Adipocyte (in vitro differentiated cells): ENCODE measurements around the gene SYNJ2.

Experiments used
- DNase-seq: peaks from one replicate; pipeline ENCODE4 v3.0.0-alpha.2; 2015; ENCODE audit warnings: low read depth
- H3K27me3 ChIP-seq: replicated peaks from 2 replicates; pipeline ENCODE4 v1.7.0; 2013; ENCODE audit warnings: mild to moderate bottlenecking, low read length, moderate library complexity; ENCODE audit not compliant: control insufficient read depth, insufficient read depth
- H3K36me3 ChIP-seq: 2 replicates; pipeline ENCODE4 v1.7.0; 2013; ENCODE audit warnings: low read length, mild to moderate bottlenecking, moderate library complexity; ENCODE audit not compliant: control insufficient read depth, insufficient read depth, severe bottlenecking
- H3K4me1 ChIP-seq: 2 replicates; pipeline ENCODE4 v1.7.0; 2013; ENCODE audit warnings: mild to moderate bottlenecking, low read length, moderate library complexity; ENCODE audit not compliant: control insufficient read depth, insufficient read depth
- H3K4me3 ChIP-seq: 2 replicates; pipeline ENCODE4 v1.7.0; 2013; ENCODE audit warnings: mild to moderate bottlenecking, low read length, moderate library complexity
- H3K9ac ChIP-seq: 2 replicates; pipeline ENCODE4 v1.7.0; 2013; ENCODE audit warnings: mild to moderate bottlenecking, low read length, moderate library complexity
- H3K9me3 ChIP-seq: 2 replicates; pipeline ENCODE4 v1.7.0; 2013; ENCODE audit warnings: mild to moderate bottlenecking, low read length, moderate library complexity; ENCODE audit not compliant: control insufficient read depth

The SYNJ2 gene

DNA sequence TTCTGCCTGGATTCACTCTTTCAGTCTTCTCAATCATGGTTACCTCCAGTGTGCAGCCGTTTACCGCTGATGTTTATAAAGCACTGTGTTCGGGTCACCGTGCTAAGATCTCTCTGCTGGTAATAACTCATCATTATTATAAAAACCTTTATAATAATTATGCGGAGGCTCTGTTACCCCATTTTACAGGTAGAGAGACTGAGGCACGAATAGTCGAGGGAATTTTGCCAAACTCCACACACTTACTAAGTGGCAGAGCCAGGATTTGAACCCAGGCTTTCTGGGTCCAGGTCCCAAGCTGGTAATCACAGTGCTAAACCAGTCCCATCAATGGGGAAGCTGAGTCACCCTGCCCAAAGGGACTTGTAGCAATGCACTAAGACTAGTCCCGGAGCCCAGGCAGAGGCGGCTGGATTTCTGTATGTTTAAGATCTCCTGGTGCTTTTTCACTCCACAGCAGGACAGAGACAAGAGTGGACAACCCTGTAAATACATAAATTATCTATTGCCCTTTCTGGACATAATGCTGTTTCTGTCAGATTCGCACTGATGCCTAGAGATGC, 48.1 kb downstream of the SYNJ2 start:
- H3K4me3 ChIP-seq = no peak overlapping the region
- no peak for DNase-seq
- H3K36me3 ChIP-seq = no peaks in the 10 kb centered on the region
- H3K9ac ChIP-seq = no peak overlapping the region
- H3K27me3 ChIP-seq = no peaks in the 10 kb centered on the region
- H3K9me3 ChIP-seq = no peaks in the 10 kb centered on the region
- peaks cover 48% of the 10 kb centered on the region for H3K4me1 ChIP-seq

DNA sequence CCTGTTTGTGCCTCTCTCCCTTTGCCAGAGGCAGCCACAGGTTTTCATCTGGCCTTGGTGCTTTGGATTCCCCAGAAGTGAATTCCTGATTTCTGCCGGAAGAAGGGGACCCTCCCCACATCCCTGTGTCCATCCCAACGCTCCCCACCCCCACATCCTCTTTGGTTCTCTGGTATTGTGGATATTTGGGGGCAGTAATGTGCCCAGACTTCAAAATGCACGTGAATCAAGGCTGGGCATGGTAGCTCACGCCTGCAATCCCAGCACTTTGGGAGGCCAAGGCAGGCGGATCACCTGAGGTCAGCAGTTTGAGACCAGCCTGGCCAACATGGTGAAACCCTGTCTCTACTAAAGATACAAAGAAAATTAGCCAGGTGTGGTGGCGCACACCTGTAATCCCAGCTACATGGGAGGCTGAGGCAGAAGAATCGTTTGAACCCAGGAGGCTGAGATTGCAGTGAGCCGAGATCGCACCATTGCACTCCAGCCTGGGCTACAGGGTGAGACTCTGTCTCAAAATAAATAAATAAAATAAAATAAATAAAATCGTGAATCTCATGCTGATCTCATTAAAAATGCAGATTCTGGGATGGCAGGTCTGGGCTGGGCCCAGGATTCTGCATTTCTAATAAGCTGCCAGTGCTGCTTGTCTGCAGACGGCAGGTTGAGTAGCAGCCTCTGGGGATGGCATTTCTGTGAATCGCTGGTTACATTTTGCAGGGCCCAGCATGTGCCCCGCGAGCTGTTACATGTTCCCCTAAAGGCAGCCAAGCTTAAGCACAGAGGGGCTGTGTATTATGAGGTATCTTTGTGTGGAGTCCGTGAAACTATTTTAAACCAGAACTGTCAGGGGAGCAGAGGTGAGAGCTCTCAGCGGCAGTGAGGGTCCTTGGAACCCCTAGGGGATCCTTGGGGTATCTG, 49.0 kb downstream of the SYNJ2 start:
- DNase-seq = no peak
- Histone ChIP-seq H3K4me3 (no peak overlapping the region), H3K9me3 (no peaks in the 10 kb centered on the region), H3K36me3 (no peaks in the 10 kb centered on the region), H3K4me1 (peaks cover 48% of the 10 kb centered on the region), H3K9ac (peak overlapping the region; percentile 60), H3K27me3 (no peaks in the 10 kb centered on the region)

DNA sequence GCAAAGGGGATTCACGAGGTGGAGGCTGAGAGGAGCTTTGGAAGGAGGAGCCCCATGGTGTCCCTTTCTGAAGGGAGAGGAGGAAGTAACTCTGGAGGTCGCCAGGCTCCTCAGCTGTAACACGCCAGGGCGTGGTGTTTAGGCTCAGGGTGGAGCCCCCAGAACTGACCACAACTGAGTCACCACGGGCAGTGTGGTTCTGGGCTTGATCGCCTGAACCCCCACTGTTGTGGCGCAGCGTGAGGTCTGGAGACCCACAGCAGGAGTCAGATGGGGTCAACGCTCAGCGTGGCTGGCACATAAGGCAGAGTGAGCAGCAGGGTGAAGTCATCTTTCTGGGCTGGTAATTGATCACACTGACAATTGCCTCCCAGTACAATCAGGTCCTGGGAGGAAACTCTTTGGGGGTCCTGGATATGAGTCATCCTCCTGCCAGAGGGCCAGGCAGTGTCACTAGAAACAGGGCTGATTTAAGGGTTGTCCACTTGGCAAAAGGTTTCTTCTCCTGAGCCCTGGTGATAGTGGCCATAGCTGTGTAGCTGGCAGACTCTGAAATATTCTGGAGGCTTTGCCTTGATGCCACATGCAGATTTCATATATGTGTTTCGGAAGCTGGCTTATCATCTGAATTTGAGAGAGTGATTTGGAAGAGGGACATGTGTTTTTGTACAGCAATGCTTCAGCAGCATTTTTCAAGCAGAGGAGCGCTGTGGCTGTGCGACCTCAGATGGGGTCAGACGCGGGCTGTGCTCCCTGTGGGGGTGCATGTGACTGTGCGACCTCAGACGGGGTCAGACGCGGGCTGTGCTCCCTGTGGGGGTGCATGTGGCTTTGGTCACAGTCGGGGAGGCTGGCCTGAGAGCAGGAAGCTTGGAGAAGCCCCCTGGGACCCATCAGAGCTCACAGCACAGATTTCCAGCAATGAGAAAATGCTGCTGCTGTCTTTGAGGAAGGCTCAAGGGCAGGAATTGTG, 50.0 kb downstream of the SYNJ2 start:
- peak overlapping the region; percentile 47 for H3K4me3 ChIP-seq
- DNase-seq = peak; percentile 72
- H3K4me1 ChIP-seq = peaks cover 38% of the 10 kb centered on the region
- peak overlapping the region; percentile 60 for H3K9ac ChIP-seq
- H3K27me3 ChIP-seq = no peaks in the 10 kb centered on the region
- no peaks in the 10 kb centered on the region for H3K36me3 ChIP-seq
- no peaks in the 10 kb centered on the region for H3K9me3 ChIP-seq

DNA sequence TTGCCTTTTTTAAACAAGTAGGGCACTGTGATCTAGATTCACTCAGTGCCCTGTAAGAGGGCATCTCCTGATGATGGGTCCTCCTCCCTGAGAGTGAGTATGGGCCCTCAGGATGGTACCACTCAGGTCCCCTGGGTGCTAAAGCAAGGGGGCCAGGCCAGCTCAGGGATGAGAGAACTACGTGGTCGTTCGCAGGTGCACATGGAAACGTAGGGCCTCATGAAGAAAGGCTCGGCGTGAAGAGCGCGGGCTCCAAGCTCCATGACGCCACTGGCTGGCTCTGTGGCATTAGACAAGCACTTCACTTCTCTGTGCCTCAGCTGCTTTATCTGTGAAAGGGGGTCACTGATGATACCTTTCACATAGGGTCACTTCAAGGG, 50.7 kb downstream of the SYNJ2 start:
- H3K4me3 ChIP-seq = peak overlapping the region; percentile 47
- H3K9me3 ChIP-seq = no peaks in the 10 kb centered on the region
- no peaks in the 10 kb centered on the region for H3K27me3 ChIP-seq
- H3K9ac ChIP-seq = peak overlapping the region; percentile 60
- H3K36me3 ChIP-seq = no peaks in the 10 kb centered on the region
- no peak for DNase-seq
- peaks cover 31% of the 10 kb centered on the region for H3K4me1 ChIP-seq

DNA sequence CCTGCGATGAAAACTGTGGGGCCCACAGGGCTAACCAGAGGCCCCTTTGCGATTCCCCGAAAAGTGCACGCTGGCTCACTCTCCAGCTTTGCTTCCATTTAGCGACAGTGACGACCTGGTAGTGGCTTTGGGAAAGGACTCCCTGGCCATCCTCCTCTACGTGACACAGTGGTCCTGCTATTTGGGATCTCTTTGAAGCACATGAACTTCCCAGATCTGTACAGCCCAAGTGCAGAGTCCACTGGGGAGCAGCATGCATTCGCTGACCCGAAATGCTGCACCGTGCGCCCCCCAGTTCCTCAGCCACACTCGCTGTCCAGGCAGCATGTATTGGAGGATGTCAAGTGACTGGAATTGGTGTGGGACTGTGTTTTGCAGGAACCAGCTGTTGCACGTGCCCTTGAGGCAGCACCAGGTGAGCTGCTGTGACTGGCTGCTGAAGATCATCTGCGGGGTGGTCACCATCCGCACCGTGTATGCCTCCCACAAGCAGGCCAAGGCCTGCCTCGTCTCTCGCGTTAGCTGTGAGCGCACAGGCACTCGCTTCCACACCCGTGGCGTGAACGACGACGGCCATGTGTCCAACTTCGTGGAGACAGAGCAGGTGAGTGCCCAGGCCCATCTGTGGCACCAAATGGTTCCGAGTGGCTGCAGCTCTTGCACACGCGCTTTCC, 51.6 kb downstream of the SYNJ2 start:
- H3K4me3 ChIP-seq = no peak overlapping the region
- peaks cover 30% of the 10 kb centered on the region for H3K4me1 ChIP-seq
- H3K36me3 ChIP-seq = no peaks in the 10 kb centered on the region
- H3K9me3 ChIP-seq = no peaks in the 10 kb centered on the region
- no peaks in the 10 kb centered on the region for H3K27me3 ChIP-seq
- no peak for DNase-seq
- H3K9ac ChIP-seq = peak overlapping the region; percentile 5

DNA sequence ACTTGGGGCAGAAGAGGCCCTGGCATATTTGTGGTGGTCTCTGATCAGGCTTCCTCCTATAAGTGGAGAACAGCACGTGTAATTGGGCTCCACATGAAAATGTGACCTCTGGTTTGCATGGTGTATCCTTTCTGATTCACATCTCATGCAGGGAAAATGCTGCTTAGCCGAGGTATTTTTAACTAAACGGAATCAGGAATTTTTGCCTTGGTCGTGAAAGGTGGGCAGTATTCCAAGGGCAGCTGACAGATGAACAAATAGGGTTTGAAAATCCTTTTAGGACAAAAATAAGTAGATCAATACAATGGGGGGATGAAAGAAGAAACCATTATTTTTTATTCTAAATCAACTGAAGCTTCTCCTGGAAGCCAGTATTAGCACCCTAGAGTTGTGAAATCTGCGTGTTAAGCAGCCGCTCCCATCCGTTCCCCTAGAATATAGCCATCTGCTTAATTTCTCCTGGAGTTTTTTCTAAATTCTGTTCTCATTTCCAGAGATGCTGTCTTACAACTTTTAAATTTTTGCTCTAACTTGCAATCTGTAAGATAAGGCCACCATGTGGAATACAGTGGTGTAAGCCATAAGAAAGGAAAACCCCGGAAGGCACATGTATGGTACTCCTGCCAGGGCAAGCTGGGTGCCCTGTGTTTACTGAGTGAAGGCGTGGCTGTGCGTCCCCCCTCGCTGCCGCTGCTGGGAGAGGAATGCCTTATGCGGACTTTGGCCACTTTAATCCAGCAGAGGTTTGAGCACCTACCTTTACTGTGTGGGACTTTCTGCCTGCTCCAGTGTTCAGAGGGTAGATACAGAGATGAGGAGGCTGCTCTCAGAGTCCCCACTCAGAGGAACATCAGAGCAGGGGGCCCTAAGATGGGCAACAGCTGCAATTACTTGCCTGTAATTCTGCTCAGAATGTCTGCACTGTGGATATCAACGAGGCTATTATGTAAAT, 52.4 kb downstream of the SYNJ2 start:
- Histone ChIP-seq H3K9ac (peak overlapping the region; percentile 5), H3K27me3 (no peaks in the 10 kb centered on the region), H3K9me3 (no peaks in the 10 kb centered on the region), H3K36me3 (no peaks in the 10 kb centered on the region), H3K4me1 (peaks cover 30% of the 10 kb centered on the region), H3K4me3 (no peak overlapping the region)
- DNase-seq = no peak

DNA sequence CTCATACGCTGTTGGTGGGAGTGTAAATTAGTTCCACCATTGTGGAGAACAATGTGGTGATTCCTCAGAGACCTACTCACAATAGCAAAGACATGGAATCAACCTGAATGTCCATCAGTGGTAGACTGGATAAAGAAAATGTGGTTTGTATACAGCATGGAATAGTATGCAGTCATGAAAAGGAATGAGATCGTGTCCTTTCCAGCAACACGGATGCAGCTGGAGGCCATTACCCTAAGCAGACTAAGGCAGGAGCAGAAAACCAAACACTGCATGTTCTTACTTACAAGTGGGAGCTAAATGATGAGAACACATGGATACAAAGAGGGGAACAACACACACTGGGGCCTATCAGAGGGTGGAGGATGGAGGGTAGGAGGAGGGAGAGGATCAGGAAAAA, 54.6 kb downstream of the SYNJ2 start:
- Histone ChIP-seq H3K4me3 (no peak overlapping the region), H3K9me3 (no peaks in the 10 kb centered on the region), H3K4me1 (peaks cover 40% of the 10 kb centered on the region), H3K9ac (no peak overlapping the region), H3K36me3 (no peaks in the 10 kb centered on the region), H3K27me3 (no peaks in the 10 kb centered on the region)
- no peak for DNase-seq

DNA sequence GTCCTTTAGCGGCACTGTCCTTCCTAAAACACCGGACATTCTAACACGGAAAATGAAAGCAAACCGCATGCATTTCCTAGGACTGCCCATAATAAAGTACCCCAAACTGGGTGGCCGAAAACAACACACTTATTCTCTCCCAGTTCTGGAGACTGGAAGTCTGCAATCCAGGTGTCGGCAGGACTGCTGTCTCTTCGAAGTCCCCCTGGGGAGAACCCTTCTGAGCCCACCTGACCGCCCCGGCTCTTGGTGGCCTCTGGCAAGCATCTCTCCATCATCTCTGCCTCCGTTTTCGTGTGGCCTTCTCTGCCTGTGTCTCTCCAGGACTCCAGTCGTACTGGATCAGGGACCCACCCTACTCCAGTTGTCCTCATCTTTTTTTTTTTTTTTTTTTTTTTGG, 55.4 kb downstream of the SYNJ2 start:
- H3K4me1 ChIP-seq = peaks cover 40% of the 10 kb centered on the region
- no peak for DNase-seq

DNA sequence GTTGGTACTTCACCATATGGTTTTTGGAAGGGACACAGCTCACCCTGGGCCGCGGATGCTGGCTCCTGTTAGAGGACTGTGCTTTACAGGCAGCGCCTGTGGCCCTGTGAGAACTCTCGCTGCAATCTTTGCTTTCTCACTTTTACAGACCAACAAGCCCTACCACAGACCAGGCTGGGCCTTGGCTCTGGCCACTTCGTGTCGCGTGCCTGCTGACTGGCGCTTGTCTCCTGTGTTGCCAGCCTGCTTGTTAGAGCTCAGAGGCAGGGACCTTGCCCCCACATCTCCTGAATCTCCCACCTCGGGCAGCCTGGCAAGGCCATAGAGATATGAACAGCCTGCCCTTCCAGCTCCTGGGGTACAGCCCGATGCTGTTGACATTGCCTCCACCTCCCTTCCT, 56.1 kb downstream of the SYNJ2 start:
- Histone ChIP-seq H3K9ac (no peak overlapping the region), H3K9me3 (no peaks in the 10 kb centered on the region), H3K4me1 (peaks cover 40% of the 10 kb centered on the region), H3K36me3 (no peaks in the 10 kb centered on the region), H3K27me3 (no peaks in the 10 kb centered on the region), H3K4me3 (no peak overlapping the region)
- DNase-seq = no peak

More for the DNA sequence above, 55.4 kb downstream of the SYNJ2 start:
- H3K4me3 ChIP-seq = no peak overlapping the region
- no peaks in the 10 kb centered on the region for H3K27me3 ChIP-seq
- H3K9ac ChIP-seq = no peak overlapping the region
- H3K9me3 ChIP-seq = no peaks in the 10 kb centered on the region
- no peaks in the 10 kb centered on the region for H3K36me3 ChIP-seq
